Upper lobe of right lung (tissue), 1 donor: ENCODE measurements around the gene SOD2. TPM values are rescaled to one million over a fixed set of nuclear protein-coding genes. Genes with fewer than 3 reads are reported as not detected.
"Not testable (repeated sequence)": the region's sequence is repeated elsewhere in the genome, so short reads cannot be mapped to it uniquely, and the experiment has no call there.

ENCODE experiments used
- ATAC-seq: fragments of 200-7000 bp; cut with Tn5 transposase; one replicate; pipeline ENCODE4 v1.9.1; 2020; ENCODE audit warnings: mild to moderate bottlenecking, moderate library complexity
- DNase-seq: peaks from one replicate; pipeline ENCODE4 v3.0.0-alpha.2; 2020
- H3K27ac ChIP-seq: fragments of 200-600 bp; one replicate; pipeline ENCODE4 v1.8.0; 2022
- H3K27me3 ChIP-seq: fragments of 200-600 bp; one replicate; pipeline ENCODE4 v1.8.0; 2022; ENCODE audit warnings: mild to moderate bottlenecking
- H3K36me3 ChIP-seq: fragments of 200-600 bp; one replicate; pipeline ENCODE4 v1.8.0; 2022
- H3K4me1 ChIP-seq: fragments of 200-600 bp; one replicate; pipeline ENCODE4 v1.8.0; 2022
- H3K4me3 ChIP-seq: fragments of 200-600 bp; one replicate; pipeline ENCODE4 v1.8.0; 2022; ENCODE audit warnings: mild to moderate bottlenecking
- H3K9me3 ChIP-seq: fragments of 200-600 bp; one replicate; pipeline ENCODE4 v1.8.0; 2022
- CTCF ChIP-seq: fragments of 200-600 bp; IDR thresholded peaks from one replicate; pipeline ENCODE4 v1.8.0; 2022; ENCODE audit warnings: antibody characterized with exemption
- intact Hi-C: fragments of 100-400 bp; cut with DNase I; formaldehyde crosslinking; loops from one replicate; pipeline ENCODE4 v1.11.0; 2022
- total RNA-seq: library from RNA; stranded (reverse); fragmentation: NEBNext Ultra II Directional; extraction: Animal tissue kit (Norgen Biotek cat#: 25700); gene quantifications from one replicate; pipeline ENCODE4 v1.2.1, GENCODE V29; 2021
- donor health status: DM: no; HTN: yes; CAD: no; lungs with severe emphysema.

Gene SOD2
- total RNA-seq, 1 donor from 2014 or later: 374 TPM

GRCh38 chr6:159678574-159678973 is 14.5 kb downstream of the SOD2 start:
- no peak overlapping the region for H3K27ac ChIP-seq
- no peaks in the 10 kb centered on the region for H3K27me3 ChIP-seq
- DNase-seq (no peak), ATAC-seq (no peak)
- H3K4me3 ChIP-seq: no peak overlapping the region
- peaks cover 61% of the 10 kb centered on the region for H3K36me3 ChIP-seq
- peaks cover 26% of the 10 kb centered on the region for H3K4me1 ChIP-seq
- no peaks in the 10 kb centered on the region for H3K9me3 ChIP-seq
- TF ChIP-seq CTCF: no peak
- intact Hi-C loops: no loop called here

GRCh38 chr6:159677506-159678165 is 15.4 kb downstream of the SOD2 start:
- Histone ChIP-seq H3K4me3 (no peak overlapping the region), H3K4me1 (peaks cover 24% of the 10 kb centered on the region), H3K27me3 (no peaks in the 10 kb centered on the region), H3K36me3 (peaks cover 53% of the 10 kb centered on the region), H3K9me3 (no peaks in the 10 kb centered on the region), H3K27ac (no peak overlapping the region)
- no peak for TF ChIP-seq CTCF
- no peak for DNase-seq
- intact Hi-C loops: no loop called here
- no peak for ATAC-seq

- Histone ChIP-seq H3K4me3 (no peak overlapping the region), H3K36me3 (peaks cover 47% of the 10 kb centered on the region), H3K27ac (no peak overlapping the region), H3K27me3 (no peaks in the 10 kb centered on the region), H3K9me3 (no peaks in the 10 kb centered on the region), H3K4me1 (peaks cover 18% of the 10 kb centered on the region)
- intact Hi-C loops: no loop called here
- no peak for TF ChIP-seq CTCF
- DNase-seq (no peak), ATAC-seq (no peak)
Measured at GRCh38 chr6:159676890-159677505, 16.0 kb downstream of the SOD2 start.

- H3K27me3 ChIP-seq, H3K27ac ChIP-seq, DNase-seq, ATAC-seq, H3K9me3 ChIP-seq, intact Hi-C loops, H3K4me3 ChIP-seq: not testable (repeated sequence)
- Histone ChIP-seq H3K36me3 (peaks cover 39% of the 10 kb centered on the region), H3K4me1 (peaks cover 12% of the 10 kb centered on the region)
Measured at GRCh38 chr6:159676236-159676635, 16.8 kb downstream of the SOD2 start.

GRCh38 chr6:159665868-159666635 is 27.0 kb downstream of the SOD2 start:
- H3K36me3 ChIP-seq: peaks cover 5% of the 10 kb centered on the region
- H3K9me3 ChIP-seq: no peaks in the 10 kb centered on the region
- ATAC-seq (no peak), DNase-seq (no peak)
- H3K4me3 ChIP-seq: no peak overlapping the region
- intact Hi-C loops: no loop called here
- no peak overlapping the region for H3K27ac ChIP-seq
- H3K4me1 ChIP-seq: no peaks in the 10 kb centered on the region
- TF ChIP-seq CTCF: no peak
- no peaks in the 10 kb centered on the region for H3K27me3 ChIP-seq

GRCh38 chr6:159663368-159663889 is 29.6 kb downstream of the SOD2 start:
- DNase-seq, ATAC-seq, H3K9me3 ChIP-seq, intact Hi-C loops, H3K27me3 ChIP-seq, H3K27ac ChIP-seq, H3K4me1 ChIP-seq, H3K36me3 ChIP-seq, H3K4me3 ChIP-seq: not testable (repeated sequence)

GRCh38 chr6:159661977-159662376 is 31.1 kb downstream of the SOD2 start:
- ATAC-seq, H3K36me3 ChIP-seq, DNase-seq, intact Hi-C loops, H3K4me1 ChIP-seq, H3K27ac ChIP-seq, H3K4me3 ChIP-seq, H3K9me3 ChIP-seq, H3K27me3 ChIP-seq: not testable (repeated sequence)
